ENCODE data around the gene BLOC1S3. TPM values are rescaled to one million over a fixed set of nuclear protein-coding genes. Genes with fewer than 3 reads are reported as not detected.

The BLOC1S3 gene
- total and polyA plus RNA-seq, 2 of the 4 experiments (the other 2 are of a cell fraction), result 1.1 to 4.9 TPM

GRCh38 chr19:45128806-45129205, 49.8 kb upstream of the BLOC1S3 start:
- Histone ChIP-seq H3K4me2 (ENCODE audit: low read depth, low read length) (no peak overlapping the region), H2BK120ac (ENCODE audit: low read depth, low read length) (no peak overlapping the region), H3K27me3 (ENCODE audit: control insufficient read depth, insufficient read depth, low read length) (no peaks in the 10 kb centered on the region), H2AK9ac (replicated peaks; ENCODE audit: low read depth, low read length, poor library complexity) (no peak overlapping the region), H2BK20ac (ENCODE audit: low read depth, low read length) (no peak overlapping the region), H4K8ac (ENCODE audit: low read depth in 2 of 2, low read length in 2 of 2) (no peak overlapping the region), H3K27ac (ENCODE audit: insufficient read depth, low read length) (no peak overlapping the region), H3K4ac (ENCODE audit: low read depth, low read length) (no peak overlapping the region), H3K79me1 (ENCODE audit: low read depth in 1 of 2, low read length in 2 of 2) (peaks cover 40 to 85% of the 10 kb centered on the region in 2 experiments), H3K4me3 (ENCODE audit: insufficient read depth, low read depth, low read length) (no peak overlapping the region), H3K9me3 (ENCODE audit: control insufficient read depth, insufficient read depth, low read length) (no peaks in the 10 kb centered on the region), H2AK5ac (ENCODE audit: low read depth, low read length) (no peak overlapping the region), H4K5ac (ENCODE audit: low read depth, low read length) (no peak overlapping the region), H3K56ac (ENCODE audit: extremely low read depth, insufficient read depth, low read length) (no peak overlapping the region), H3K4me1 (ENCODE audit: control insufficient read depth, insufficient read depth, low read length) (no peaks in the 10 kb centered on the region; the same call in 1 of the 2 replicates), H2BK5ac (ENCODE audit: low read depth, low read length, poor library complexity, severe bottlenecking) (no peak overlapping the region), H3K18ac (ENCODE audit: low read depth, low read length) (no peak overlapping the region), H4K20me1 (ENCODE audit: insufficient read depth, low read length) (peaks cover 80% of the 10 kb centered on the region), H2BK15ac (ENCODE audit: low read depth, low read length) (no peak overlapping the region), H3K9ac (ENCODE audit: low read depth, low read length) (no peak overlapping the region), H3K14ac (replicated peaks; ENCODE audit: low read depth, low read length) (no peak overlapping the region), H4K91ac (ENCODE audit: insufficient read depth, low read depth, low read length) (no peak overlapping the region), H2AFZ (replicated peaks; ENCODE audit: low read length, poor library complexity) (no peak overlapping the region), H3K36me3 (ENCODE audit: control insufficient read depth, insufficient read depth, low read length) (0 out of 2 replicates have a peak, but pooled peaks cover 4% of the 10 kb centered on the region), H3K23ac (ENCODE audit: low read depth, low read length) (no peak overlapping the region), H3K9me1 (ENCODE audit: insufficient read depth, low read length) (peaks cover 13% of the 10 kb centered on the region)
- ChIA-PET POLR2A (ENCODE audit: unreplicated experiment) (no interaction called here), CTCF (no interaction called here)
- ATAC-seq (ENCODE audit: low read depth) (no peak), DNase-seq (no peak)
- dilution Hi-C loops (cut with HindIII; ENCODE audit: low sequenced_read_pairs, unreplicated experiment), result no loop called here
- BruUV-seq (replicated peaks), result no TSS peak
- 93% methylated on average over 4 of the region's 5 CpGs; no CpG with 5 or more reads in 1 of the 2 experiments for WGBS, 2 experiments (ENCODE audit: extremely low coverage in 2 of 2, insufficient read length in 1 of 2)
- intact Hi-C loops (cut with micrococcal nuclease), result loop anchor here (5.0 kb wide), 1 partner anchor 37 kb away; the partner anchor contains the start of gene PPP1R37
- in situ Hi-C loops (cut with MboI; ENCODE audit: low sequenced_read_pairs), result no loop called here
- TF ChIP-seq MAFK (IDR thresholded peaks at IDR 0.05; ENCODE audit: low read depth, low read length) (no peak), USF2 (IDR thresholded peaks at IDR 0.05; ENCODE audit: low read depth, low read length) (no peak)
